HG03064 (cell line): ENCODE results near the gene MSL2.
"Not testable (repeated sequence)": the region's sequence is repeated elsewhere in the genome, so short reads cannot be mapped to it uniquely, and the experiment has no call there.

Source experiments
- ATAC-seq: cut with Tn5 transposase; IDR thresholded peaks from one replicate; pipeline ENCODE4 v1.9.1; 2021; ENCODE audit warnings: low read depth; ENCODE audit not compliant: unreplicated experiment

The MSL2 gene

DNA sequence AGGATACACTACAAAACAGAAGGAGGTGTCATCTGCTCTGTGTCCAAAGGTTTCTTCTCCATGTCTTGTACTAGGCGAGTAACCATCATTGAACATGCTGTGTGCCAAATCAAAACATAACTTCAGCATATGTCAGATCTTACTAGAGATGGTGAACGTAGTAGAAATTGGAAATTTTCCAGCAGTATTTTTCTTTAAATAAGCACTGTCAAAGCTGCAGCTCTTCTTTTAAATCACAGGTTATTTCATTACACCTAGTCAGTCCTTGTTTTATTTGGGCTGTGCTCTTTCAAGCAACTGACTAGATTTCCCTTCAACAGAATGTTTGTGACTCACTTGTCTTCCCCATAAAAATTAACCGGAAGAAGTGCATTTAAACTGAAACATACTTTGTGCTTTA lies 46.5 kb downstream of the MSL2 start:
- ATAC-seq: no peak

DNA sequence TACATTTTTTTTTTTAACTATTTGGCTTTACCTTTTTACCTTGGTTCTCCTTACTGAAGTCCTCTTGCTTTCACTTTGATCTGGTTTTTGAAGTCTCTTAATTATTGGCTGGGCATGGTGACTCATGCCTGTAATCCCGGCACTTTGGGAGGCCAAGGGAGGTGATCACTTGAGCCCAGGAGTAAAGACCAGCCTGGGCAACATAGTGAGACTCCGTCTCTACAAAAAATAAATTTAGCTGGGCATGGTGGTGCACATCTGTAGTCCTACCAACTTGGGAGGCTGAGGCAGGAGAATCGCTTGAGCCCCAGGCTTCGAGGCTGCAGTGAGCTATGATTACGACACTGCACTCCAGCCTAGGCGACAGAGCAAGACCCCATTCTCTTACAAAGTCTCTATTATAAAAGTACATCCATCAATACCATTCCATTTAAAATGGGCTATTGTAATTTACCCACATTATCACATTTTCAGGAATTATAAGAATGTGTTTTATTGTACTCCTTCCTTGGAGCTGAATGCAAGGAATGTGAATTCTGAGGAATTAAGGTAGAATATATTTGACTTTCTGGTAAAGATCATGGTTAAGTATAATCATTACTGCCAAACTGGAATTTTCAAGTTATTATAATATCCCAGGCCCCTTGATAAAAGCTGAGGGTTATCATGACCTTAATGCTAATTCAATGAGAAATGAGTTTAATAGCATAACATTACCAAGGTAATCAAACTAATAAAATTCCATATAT lies 49.0 kb downstream of the MSL2 start:
- no peak for ATAC-seq

DNA sequence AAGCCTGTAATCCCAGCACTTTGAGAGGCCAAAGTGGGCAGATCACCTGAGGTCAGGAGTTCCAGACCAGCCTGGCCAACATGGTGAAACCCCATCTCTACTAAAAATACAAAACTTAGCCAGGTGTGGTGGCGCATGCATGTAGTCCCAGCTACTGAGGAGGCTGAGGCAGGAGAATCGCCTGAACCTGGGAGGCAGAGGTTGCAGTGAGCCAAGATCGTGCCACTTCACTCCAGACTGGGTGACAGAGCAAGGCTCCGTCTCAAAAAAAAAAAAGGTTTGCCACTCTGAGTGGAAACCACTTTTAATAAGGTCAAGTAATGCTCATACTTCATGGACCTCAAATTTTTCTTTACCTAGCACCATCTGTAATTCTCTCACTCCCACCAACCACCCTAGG lies 51.7 kb downstream of the MSL2 start:
- ATAC-seq: not testable (repeated sequence)

DNA sequence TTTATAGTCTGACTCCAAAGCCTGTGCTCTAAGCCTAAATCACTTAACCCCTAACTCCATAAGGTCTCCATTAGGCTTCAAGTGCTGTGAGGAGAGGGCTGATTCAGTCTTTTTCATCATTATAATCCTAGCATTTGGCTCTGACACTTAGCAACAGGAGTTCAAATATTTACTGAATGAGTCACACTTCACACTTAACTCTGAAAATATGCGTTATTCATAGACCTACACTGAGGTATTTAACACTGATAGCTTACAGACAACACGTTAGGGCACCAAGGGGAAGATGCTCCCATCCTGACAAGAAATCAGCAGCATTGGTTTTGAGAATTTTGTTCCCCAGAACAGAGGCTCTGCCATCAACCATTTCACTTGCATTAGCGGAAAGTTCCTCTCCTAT lies 53.5 kb downstream of the MSL2 start:
- ATAC-seq: no peak

DNA sequence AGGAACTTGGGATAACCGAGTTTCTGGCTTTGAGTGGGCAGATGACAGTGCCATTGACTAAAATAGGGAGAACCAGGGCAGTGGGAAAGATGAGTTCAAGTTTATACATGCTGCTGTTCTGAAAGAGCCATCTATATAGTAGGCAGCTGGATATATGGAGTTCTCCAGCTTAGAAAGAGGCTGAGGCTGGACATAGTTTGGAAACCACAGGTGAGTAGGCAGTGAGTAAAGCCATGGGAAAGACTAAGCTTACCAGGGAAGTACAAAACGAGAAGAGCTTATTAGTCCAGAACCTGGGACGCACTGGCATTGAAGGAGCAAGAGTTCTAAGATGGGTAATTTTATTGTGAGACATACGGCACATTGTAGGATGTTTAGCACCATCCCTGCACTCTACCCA lies 54.2 kb downstream of the MSL2 start:
- no peak for ATAC-seq

DNA sequence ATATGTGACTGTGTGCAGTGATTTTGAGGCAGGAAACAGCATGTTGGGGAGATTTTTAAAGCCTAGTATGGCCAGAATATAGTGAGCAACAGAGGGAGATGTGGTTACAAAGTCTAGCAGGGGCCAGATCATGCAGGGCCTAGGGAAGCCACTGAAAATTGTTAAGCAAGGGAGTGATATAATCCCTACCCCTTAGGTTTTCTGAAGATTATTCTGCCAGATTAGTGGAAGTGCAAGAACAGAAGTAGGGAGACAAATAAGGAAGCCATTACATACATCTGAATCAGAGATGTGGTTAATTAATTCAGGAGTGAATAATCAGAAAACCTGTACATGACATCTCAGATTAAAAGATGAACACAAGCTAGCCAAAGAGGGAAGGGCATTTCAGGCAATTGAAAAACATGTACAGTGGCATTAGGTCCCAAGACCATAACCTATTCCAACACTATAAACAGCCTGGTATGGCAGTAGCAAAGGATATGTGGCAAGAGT lies 54.8 kb downstream of the MSL2 start:
- no peak for ATAC-seq

DNA sequence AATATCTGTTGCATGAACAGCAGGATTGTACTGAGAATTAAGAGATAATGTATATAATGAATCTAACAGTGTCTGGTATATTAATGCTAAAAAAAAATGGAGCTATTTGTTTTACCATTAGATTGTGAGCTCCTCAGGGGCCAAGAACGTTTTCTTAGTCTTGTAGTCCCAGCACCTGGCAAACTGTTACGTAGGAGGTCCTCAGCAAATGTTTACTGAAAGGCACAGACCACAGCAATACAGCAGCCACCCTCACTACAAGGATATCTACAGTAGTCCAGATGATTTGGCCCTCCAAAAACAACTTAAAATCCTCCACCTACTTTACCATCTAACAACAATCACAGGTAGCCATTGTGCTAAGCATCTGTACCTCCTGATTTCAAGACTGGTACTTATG lies 59.7 kb downstream of the MSL2 start:
- ATAC-seq: no peak

DNA sequence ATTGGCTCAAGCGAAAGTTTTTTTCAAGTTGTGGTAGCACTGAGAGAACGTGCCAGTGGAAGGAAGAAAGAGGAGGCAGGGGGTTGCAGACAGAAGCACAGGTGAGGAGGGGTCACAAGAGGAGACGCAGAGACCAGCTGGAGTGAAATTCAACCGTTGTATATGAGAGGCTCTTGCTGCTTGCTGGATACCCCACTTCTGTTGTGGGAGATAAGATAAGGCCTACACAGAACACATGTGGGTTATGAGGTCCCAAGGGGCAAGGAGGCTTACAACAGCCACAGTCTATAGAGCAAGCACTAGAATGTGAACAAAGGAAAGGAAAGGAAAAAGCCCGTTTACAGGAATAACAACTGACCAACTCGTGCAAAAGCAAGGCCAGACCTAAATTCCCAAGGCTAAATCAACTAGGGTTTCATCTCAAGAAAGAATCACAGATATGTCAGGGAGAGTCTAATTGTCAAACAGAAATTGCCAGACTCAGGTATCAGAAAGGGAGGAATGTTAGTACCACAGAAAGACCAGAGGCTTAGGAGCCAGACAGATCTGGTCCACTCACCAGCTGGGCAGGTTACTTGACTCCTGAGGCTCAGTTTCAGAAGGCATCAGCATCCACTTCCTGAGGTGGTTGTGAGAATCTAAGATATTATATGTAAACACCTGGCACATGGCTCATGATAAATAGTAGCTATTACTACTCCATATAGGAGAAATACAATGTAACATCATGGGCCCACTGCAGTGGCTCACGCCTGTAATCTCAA lies 60.9 kb downstream of the MSL2 start:
- no peak for ATAC-seq

DNA sequence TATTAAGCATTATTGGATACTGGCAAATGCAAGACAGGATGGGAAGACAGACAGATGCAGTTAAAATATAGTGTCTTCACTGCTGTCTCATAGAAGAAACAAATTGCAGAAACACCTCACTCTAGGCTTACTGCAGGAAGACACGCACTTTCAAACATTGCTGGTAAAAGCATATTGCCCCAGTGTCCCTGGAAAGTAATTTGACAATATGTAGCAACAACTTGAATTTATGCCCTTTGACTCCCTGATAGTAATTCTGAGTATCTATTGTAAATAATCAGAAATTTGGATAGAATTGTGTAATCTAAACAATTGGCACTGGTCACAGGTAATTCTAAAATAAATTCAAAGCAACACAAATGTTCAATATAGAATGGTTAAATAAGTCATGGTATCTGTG lies 62.0 kb downstream of the MSL2 start:
- ATAC-seq: no peak

DNA sequence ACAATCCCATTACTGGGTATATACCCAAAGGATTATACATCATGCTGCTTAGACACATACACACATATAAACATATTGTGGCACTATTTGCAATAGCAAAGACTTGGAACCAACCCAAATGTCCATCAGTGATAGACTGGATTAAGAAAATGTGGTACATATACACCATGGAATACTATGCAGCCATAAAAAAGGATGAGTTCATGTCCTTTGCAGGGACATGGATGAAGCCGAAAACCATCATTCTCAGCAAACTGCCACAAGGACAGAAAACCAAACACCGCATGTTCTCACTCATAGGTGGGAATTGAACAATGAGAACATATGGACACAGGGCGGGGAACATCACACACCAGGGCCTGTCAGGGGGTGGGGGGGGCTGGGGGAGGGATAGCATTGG lies 64.5 kb downstream of the MSL2 start:
- ATAC-seq: not testable (repeated sequence)

DNA sequence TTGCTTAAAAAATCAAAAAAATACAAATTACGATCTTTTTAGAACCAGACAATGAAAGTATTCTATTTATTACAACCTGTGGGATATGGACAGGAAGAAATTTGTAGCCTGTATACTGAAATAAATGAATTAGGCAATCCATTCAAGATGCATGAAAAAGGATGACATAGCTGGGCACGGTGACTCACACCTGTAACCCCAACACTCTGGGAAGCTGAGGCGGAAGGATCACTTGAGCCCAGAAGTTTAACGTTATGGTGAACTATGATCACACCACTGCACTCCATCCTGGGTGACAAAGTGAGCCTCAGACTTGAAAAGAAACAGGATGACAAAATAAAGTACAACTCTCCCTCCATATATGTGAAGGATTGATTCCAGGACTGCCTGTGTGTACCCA lies 74.1 kb downstream of the MSL2 start:
- no peak for ATAC-seq

DNA sequence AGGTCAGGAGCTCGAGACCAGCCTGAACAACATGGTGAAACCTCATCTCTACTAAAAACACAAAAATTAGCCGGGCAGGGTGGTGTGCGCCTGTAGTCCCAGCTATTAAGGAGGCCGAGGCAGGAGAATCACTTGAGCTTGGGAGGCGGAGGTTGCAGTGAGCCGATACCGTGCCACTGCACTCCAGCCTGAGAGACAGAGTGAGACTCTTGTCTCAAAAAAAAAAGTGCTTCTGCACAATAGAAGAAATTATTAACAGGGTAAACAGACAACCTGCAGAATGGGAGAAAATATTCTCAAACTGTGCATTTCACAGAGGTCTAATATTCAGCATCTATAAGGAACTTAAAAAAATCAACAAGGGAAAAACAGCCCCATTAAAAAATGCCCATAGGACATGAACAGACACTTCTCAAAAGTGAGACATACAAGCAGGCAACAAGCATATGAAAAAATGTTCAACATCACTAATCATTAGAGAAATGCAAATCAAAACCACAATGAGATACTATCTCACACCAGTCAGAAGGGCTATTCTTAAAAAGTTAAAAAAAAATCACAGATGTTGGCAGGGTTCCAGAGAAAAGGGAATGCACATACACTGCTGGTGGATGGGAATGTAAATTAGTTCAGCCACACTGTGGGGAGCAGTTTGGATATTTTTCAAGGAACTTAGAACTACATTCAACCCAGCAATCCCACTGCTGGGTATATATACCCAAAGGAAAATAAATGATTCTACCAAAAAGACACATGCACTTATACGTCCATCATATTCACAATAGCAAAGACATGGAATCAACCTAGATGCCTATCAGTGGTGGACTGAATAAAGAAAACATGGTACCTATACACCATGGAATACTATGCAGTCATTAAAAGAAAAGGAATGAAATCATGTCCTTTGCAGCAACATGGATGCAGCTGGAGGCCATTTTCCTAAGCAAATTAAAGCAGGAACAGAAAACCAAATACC lies 75.5 kb downstream of the MSL2 start:
- peak; percentile 85 for ATAC-seq

DNA sequence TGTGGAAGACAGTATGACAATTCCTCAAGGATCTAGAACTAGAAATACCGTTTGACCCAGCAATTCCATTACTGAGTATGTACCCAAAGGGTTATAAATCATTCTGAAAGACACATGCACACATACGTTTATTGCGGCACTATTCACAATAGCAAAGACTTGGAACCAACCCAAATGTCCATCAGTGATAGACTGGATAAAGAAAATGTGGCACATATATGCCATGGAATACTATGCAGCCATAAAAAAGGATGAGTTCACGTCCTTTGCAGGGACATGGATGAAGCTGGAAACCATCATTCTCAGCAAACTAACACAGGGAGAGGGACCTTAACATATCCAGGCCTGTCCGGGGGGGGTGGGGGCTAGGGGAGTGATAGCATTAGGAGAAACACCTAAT lies 76.4 kb downstream of the MSL2 start:
- ATAC-seq: not testable (repeated sequence)

DNA sequence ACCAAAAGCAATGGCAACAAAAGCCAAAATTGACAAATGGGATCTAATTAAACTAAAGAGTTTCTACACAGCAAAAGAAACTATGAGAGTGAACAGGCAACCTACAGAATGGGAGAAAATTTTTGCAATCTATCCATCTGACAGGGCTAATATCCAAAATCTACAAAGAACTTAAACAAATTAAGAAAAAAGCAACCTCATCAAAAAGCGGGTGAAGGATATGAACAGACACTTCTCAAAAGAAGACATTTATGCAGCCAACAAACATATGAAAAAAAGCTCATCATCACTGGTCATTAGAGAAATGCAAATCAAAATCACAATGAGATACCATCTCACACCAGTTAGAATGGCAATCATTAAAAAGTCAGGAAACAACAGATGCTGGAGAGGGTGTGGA lies 76.8 kb downstream of the MSL2 start:
- not testable (repeated sequence) for ATAC-seq

DNA sequence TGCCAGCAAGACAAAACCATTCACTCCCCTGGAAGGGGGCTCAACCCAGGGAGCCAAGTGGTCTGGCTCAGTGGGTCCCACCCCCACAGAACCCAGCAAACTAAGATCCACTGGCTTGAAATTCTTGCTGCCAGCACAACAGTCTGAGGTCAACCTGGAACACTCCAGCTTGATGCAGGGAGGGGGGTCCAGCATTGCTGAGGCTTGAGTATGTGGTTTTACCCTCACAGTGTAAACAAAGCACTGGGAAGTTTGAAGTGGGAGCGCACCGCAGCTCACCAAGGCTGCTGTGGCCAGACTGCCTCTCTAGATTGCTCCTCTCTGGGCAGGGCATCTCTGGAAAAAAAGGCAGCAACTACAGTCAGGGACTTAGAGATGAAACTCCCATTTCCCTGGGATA lies 81.7 kb downstream of the MSL2 start:
- no peak for ATAC-seq

DNA sequence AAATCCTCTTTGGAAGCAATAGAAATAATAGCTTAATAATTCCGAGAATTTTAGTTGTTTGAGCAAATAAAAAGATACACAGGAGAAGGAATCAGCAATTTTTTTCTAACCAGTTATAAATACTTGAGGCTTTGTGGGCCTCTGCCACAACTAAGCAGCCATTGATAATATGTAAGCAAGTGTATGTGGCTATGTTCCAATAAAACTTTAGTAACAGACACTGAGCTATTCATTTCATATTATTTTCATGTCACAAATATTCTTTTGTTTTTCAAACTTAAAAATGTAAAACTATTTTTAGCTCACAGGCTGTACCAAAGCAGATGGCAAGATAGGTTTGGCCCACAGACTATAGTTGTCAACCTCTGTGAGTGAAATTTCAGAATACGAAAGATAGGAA lies 85.7 kb downstream of the MSL2 start:
- ATAC-seq: no peak

DNA sequence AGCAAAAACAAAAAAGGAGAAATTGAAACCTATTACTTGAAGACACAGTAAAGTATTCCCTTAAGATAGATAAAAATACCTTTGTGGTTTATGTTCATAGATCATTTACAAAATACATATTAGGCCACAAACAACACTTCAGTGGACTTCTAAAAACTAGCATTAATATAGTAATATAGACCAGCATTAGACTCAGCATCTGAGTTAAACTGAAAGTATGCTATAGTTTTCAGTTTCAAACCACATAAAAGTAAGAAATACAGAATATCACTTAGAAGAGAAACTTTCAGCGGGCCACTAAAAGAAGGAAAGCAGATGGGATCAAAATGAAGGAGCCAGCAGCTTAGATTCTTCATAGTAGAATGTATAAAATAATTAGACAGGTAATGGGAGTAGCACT lies 86.6 kb downstream of the MSL2 start:
- ATAC-seq: peak; percentile 97

DNA sequence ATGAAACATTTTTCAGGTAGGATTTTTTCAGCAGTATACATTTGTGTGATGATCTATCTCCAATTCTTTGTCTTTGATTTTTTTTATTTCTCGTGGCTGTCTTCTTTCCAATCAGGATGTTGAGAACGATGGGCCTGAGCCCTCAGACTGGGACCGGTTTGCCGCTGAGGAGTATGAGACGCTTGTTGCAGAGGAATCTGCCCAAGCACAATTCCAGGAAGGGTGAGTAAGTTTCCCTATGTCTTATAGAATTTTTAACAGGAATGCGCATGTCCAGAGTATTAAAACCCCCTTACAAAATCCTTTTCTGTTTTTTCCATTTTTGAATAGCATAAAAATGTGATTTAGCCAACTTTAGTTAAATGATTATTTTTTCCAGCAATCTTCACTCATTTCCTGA lies 90.0 kb downstream of the MSL2 start:
- no peak for ATAC-seq

DNA sequence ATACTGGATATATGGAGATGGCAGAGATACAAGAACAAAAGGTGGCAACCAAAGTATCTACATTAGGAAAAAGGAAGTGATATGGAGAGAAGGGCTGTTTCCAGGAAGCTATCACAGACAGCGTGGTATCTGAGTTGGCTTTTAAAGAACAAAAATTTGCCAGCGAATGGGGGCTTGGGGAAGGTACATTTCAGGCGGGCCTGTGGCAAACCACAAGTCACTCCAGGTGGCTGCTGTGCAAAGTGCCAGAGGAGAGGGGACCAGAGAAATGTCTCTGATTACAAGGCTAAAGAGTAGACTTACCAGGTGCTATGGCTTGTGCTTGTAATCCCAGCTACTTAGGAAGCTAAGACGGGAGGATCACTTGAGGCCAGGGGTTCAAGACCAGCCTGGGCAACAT lies 91.1 kb downstream of the MSL2 start:
- ATAC-seq: no peak
